GM13977 (cell line): ENCODE data around the gene AKT2.

Source experiments
- DNase-seq: peaks from one replicate; pipeline ENCODE4 v3.0.0; 2012; ENCODE audit warnings: low spot score
- CTCF ChIP-seq: IDR thresholded peaks from 2 replicates; pipeline ENCODE4 v1.5.1; 2012; ENCODE audit warnings: mild to moderate bottlenecking, control low read depth; ENCODE audit not compliant: insufficient read depth; ENCODE audit errors: extremely low read depth, missing control alignments
- in situ Hi-C: fragments of 300-500 bp; cut with MboI; formaldehyde crosslinking; loops from one replicate; pipeline ENCODE4 v1.12.0; 2022; ENCODE audit warnings: low sequenced_read_pairs, low pct_unique_long_range_greater_than_20kb, mixed read lengths, inconsistent platforms; ENCODE audit not compliant: unreplicated experiment

AKT2 gene

DNA sequence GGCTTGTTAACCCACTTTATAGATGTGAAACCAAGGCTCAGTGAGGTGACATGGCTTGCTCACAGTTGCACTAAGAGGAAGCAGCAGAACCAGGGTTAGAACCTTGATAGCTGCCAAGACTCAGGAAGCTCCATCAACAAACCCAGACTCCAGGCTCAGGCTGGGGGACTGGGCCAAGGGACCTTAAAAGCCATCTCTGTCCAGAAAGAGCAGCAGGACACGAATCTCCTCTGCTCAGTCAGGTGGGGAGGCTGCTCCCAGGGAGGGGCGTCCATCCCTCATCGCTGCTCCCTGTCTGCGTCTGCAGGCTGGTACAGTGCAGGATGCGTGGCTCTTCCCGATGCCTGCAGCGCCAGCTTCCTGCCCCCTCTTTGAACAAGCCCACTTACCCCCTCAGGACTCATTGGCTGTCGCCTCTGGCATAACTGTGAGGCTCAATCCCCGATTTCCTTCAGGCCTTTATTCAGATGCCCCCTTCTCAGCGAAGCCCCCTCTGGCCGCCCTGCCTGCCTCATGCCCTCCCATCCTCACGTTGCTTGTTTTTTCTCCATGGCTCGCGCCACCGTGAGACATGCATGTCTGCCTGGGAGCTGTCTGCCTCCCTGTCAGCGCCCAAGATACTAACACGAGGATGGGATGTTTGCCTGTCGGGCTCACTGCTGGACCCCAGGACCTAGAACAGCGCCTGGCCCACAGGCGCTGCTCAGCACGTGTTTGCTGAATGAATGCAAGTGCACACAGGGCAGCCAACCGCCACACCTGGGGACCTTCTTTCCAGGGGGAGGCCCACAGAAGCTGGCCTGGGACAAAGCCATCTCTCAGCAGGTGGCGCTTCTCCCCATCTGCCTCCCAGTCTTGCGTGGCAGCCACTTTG, 21.5 kb downstream of the AKT2 start:
- no peak for DNase-seq
- TF ChIP-seq CTCF = no peak
- in situ Hi-C loops = no loop called here

DNA sequence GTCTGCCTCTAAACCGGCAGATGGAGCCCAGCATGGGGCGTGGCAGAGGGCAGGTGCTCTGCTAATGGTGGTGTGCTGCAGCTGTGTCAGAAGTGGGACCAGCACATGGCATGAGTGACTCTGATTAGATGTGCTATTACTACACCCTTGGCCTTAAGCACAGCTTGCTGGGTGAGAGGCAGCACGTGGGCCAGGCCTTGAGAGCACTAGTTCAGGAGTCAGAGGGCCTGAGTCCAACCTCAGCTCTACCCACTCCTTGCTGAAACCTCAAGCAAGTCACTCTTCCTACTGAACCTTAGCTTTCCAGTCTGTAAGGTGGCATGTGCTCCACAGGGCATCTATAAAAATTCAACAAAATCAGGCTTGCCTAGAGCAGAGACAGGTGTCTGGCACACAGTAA, 22.7 kb downstream of the AKT2 start:
- DNase-seq = no peak
- in situ Hi-C loops = no loop called here
- TF ChIP-seq CTCF = no peak

GRCh38 chr19:40261631-40262030, 23.5 kb downstream of the AKT2 start:
- in situ Hi-C loops = no loop called here
- DNase-seq = no peak
- TF ChIP-seq CTCF = no peak

DNA sequence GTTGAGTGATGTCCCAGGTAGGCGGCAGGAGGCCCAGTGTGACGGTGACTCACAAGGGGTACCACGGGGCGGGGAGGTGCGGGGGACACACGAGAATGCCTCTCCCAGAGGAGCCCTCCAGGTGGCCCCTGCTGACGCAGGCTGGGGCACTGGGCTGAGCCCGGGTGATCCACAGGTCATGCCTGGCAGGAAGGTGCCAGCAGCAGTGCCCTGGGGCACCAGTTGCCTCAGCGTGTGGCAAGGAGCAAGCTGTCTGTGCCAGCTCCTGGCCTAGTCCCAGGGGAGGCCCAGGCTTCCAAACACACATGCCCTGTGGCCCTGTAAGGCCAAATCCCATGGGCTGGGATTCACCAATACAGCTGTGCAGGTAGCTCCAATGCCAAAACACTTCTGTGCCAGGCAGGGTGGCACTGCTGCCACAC, 28.0 kb downstream of the AKT2 start:
- DNase-seq = no peak
- in situ Hi-C loops = no loop called here
- TF ChIP-seq CTCF = no peak

DNA sequence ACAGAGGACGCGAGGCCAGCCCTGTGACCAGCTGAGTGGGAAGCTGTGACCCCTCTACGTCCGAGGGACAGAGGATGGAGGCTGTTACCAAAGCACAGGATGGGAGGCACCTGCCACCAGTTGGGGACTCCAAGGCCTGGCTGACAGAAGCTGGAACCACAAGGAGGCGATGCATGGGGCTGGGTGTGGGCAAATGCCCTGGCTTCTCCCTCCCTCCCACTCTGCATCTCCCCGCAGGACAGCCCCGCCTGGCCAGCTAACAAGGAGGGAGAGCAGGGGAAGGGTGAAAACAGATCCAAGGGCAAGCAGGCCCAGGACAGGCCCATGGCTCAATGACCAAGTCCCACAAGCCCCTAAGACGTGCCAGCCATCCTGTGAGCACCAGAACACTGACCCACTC, 28.6 kb downstream of the AKT2 start:
- no peak for DNase-seq
- no peak for TF ChIP-seq CTCF
- in situ Hi-C loops = no loop called here

GRCh38 chr19:40255619-40256166, 29.5 kb downstream of the AKT2 start:
- no peak for DNase-seq
- TF ChIP-seq CTCF = no peak
- in situ Hi-C loops = no loop called here
